Retinal pigment epithelial cell (primary cell): ENCODE results near the gene SND1.

Source experiments
- DNase-seq: peaks from one replicate; pipeline ENCODE4 v3.0.0-alpha.2; 2010; ENCODE audit warnings: low read depth
- H3K4me3 ChIP-seq: 2 replicates; pipeline ENCODE4 v1.5.1; 2011; ENCODE audit warnings: mild to moderate bottlenecking, low read length, control low read depth, moderate library complexity
- CTCF ChIP-seq: conservative IDR thresholded peaks from 2 replicates; pipeline ENCODE4 v1.5.1; 2011; ENCODE audit warnings: low read depth, low read length, control low read depth, inconsistent platforms

Gene SND1

GRCh38 chr7:127873151-127873550 lies 221.2 kb downstream of the SND1 start:
- TF ChIP-seq CTCF, result no peak
- no peak overlapping the region for H3K4me3 ChIP-seq
- DNase-seq, result no peak

GRCh38 chr7:127873715-127874636 lies 222.0 kb downstream of the SND1 start:
- no peak for DNase-seq
- TF ChIP-seq CTCF, result no peak
- H3K4me3 ChIP-seq, result no peak overlapping the region

GRCh38 chr7:127874951-127875608 lies 223.1 kb downstream of the SND1 start:
- TF ChIP-seq CTCF, result no peak
- no peak for DNase-seq

GRCh38 chr7:127876393-127876792 lies 224.4 kb downstream of the SND1 start:
- no peak overlapping the region for H3K4me3 ChIP-seq
- no peak for DNase-seq
- no peak for TF ChIP-seq CTCF

More at GRCh38 chr7:127874951-127875608, 223.1 kb downstream of the SND1 start:
- H3K4me3 ChIP-seq, result no peak overlapping the region

GRCh38 chr7:127877951-127878350 lies 226.0 kb downstream of the SND1 start:
- TF ChIP-seq CTCF, result no peak
- no peak overlapping the region for H3K4me3 ChIP-seq
- no peak for DNase-seq

GRCh38 chr7:127878791-127879190 lies 226.8 kb downstream of the SND1 start:
- TF ChIP-seq CTCF, result no peak
- no peak for DNase-seq
- H3K4me3 ChIP-seq, result no peak overlapping the region
